ENCODE results near the gene MITF. TPM values are rescaled to one million over a fixed set of nuclear protein-coding genes. Genes with fewer than 3 reads are reported as not detected.

The MITF gene
- total RNA-seq, 6 experiments from 2014 or later = 1.9 to 4.1 (median 3.8) TPM

DNA sequence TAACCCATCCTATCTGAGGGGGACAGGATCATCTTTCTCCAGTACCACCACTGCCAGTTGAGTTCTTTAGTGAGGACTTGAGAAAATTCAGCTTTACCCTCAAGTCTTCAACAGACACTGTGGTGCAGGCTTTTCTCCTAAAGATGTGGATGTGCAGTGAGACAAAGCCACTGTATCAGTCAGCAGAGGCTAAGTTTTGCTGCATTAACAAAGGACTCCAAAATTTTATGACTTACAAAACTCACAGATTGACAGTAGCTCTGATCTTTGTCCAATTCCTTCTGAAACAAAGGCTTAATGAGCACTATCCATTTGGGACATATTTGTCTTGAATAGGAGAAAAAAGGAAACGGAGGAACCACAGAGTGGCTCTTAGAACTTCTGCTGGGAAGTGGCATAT is 87.9 kb downstream of the MITF start:
- no peak for ATAC-seq
- no peaks in the 10 kb centered on the region for H3K27me3 ChIP-seq

DNA sequence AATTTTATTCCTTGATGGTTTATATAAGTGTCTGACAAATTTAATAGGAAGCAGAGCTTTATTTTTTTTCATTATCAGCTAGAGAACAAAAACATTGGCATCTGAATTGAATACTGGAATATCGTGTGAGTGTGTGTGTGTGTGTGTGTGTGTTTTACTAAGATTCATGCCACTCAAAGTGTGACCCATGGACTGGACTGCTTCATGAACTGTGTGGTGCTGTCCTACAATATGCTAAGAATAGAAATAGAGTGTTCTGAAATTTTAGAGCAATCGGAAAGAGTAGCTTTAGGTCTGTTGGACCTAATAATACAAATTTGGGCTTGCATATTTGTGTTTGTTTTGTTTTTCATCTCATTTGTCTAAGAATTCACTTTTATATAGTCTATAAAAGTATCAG is 89.6 kb downstream of the MITF start:
- 46% methylated on average over 2 of the region's 2 CpGs for WGBS (ENCODE audit: insufficient coverage, low coverage, low lambda C conversion rate, missing lambda C conversion rate)
- Histone ChIP-seq H3K9me3 (no peaks in the 10 kb centered on the region), H3K36me3 (no peaks in the 10 kb centered on the region), H3K4me3 (no peak overlapping the region), H3K4me1 (no peaks in the 10 kb centered on the region), H3K27me3 (no peaks in the 10 kb centered on the region), H3K27ac (no peak overlapping the region)
- TF ChIP-seq, protein P1, sequence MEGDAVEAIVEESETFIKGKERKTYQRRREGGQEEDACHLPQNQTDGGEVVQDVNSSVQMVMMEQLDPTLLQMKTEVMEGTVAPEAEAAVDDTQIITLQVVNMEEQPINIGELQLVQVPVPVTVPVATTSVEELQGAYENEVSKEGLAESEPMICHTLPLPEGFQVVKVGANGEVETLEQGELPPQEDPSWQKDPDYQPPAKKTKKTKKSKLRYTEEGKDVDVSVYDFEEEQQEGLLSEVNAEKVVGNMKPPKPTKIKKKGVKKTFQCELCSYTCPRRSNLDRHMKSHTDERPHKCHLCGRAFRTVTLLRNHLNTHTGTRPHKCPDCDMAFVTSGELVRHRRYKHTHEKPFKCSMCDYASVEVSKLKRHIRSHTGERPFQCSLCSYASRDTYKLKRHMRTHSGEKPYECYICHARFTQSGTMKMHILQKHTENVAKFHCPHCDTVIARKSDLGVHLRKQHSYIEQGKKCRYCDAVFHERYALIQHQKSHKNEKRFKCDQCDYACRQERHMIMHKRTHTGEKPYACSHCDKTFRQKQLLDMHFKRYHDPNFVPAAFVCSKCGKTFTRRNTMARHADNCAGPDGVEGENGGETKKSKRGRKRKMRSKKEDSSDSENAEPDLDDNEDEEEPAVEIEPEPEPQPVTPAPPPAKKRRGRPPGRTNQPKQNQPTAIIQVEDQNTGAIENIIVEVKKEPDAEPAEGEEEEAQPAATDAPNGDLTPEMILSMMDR (IDR thresholded peaks at IDR 0.05) = no peak
- TF ChIP-seq POLR2A (IDR thresholded peaks at IDR 0.05) = no peak
- DNase-seq (no peak), ATAC-seq (no peak)
- intact Hi-C loops (cut with DNase I) = no loop called here

More for the DNA sequence above, 87.9 kb downstream of the MITF start:
- Histone ChIP-seq H3K27ac (no peak overlapping the region), H3K9me3 (no peaks in the 10 kb centered on the region), H3K36me3 (no peaks in the 10 kb centered on the region), H3K4me3 (no peak overlapping the region), H3K4me1 (no peaks in the 10 kb centered on the region)
- no peak for TF ChIP-seq POLR2A (IDR thresholded peaks at IDR 0.05)
- TF ChIP-seq, protein P1 (IDR thresholded peaks at IDR 0.05) = no peak
- intact Hi-C loops (cut with DNase I) = no loop called here
- WGBS (ENCODE audit: insufficient coverage, low coverage, low lambda C conversion rate, missing lambda C conversion rate) = 83% methylated on average over 1 of the region's 1 CpG
- DNase-seq = no peak

DNA sequence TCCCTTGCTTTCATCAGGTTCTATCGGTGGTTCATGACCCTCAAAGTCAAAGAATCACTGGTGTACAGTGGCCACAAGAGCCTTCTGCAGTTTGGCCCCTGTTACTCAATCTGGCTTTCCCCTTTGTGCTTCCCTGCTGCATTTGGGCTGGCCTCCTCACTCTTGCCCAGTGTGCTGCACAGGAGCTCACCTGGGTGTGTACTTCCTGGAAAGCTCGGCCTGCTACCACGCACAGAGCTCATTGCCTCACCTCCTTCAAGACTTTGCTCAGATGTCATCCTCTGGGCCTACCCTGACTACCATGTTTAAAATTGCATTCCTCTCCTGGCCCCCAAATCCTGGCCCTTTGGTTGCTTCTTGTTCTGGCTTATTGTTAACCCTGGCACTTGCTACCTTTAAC is 90.9 kb downstream of the MITF start:
- ATAC-seq (no peak), DNase-seq (no peak)
- Histone ChIP-seq H3K4me3 (no peak overlapping the region), H3K4me1 (no peaks in the 10 kb centered on the region), H3K9me3 (no peaks in the 10 kb centered on the region), H3K27me3 (no peaks in the 10 kb centered on the region), H3K27ac (no peak overlapping the region), H3K36me3 (no peaks in the 10 kb centered on the region)
- intact Hi-C loops (cut with DNase I) = no loop called here
- no peak for TF ChIP-seq POLR2A (IDR thresholded peaks at IDR 0.05)
- TF ChIP-seq, protein P1 (IDR thresholded peaks at IDR 0.05) = no peak
- 62% methylated on average over 2 of the region's 3 CpGs for WGBS (ENCODE audit: insufficient coverage, low coverage, low lambda C conversion rate, missing lambda C conversion rate)

DNA sequence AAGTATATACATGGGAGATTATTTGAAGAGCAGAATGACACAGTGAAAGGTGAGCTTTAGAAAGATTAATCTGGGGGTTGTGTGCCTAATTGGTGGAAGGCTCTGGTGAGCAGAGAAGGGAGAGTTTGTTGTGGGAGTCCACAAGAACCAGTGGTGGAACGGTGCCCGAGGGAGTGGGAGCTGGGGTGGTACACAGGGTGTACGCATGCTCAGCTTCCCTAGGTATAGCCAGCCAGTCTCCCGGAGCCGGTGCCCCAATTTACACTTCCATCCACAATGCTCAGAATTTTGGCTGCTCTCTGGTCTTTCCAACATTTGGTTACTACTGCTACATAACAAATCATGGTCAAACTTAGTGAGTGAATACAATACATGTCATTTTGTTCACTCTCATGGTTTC is 92.5 kb downstream of the MITF start:
- DNase-seq = no peak
- no peaks in the 10 kb centered on the region for H3K9me3 ChIP-seq
- TF ChIP-seq POLR2A (IDR thresholded peaks at IDR 0.05) = no peak
- TF ChIP-seq, protein P1 (IDR thresholded peaks at IDR 0.05) = no peak
- intact Hi-C loops (cut with DNase I) = no loop called here
- 95% methylated on average over 3 of the region's 5 CpGs for WGBS (ENCODE audit: insufficient coverage, low coverage, low lambda C conversion rate, missing lambda C conversion rate)
- H3K27ac ChIP-seq = no peak overlapping the region
- no peaks in the 10 kb centered on the region for H3K4me1 ChIP-seq
- H3K4me3 ChIP-seq = no peak overlapping the region
- no peaks in the 10 kb centered on the region for H3K27me3 ChIP-seq
- H3K36me3 ChIP-seq = no peaks in the 10 kb centered on the region
- ATAC-seq = no peak

DNA sequence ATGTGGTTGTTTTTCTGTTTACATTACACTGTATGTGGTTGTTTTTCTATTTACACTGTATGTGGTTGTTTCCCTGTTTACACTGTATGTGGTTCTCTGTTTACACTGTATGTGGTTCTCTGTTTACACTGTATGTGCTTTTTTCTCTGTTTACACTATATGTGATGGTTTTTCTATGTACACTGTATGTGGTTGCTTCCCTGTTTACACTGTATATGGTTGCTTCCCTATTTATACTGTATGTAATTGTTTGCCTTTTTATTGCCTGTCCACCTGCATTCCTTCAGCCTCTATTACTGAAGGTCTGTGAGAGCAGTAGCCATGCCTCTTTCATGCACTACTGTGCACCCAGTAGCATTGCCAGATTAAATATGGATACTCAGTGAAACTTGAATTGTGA is 94.3 kb downstream of the MITF start:
- Histone ChIP-seq H3K36me3 (no peaks in the 10 kb centered on the region), H3K27ac (no peak overlapping the region), H3K27me3 (no peaks in the 10 kb centered on the region), H3K4me3 (no peak overlapping the region), H3K4me1 (no peaks in the 10 kb centered on the region), H3K9me3 (no peaks in the 10 kb centered on the region)
- DNase-seq = no peak
- no peak for TF ChIP-seq POLR2A (IDR thresholded peaks at IDR 0.05)
- TF ChIP-seq, protein P1 (IDR thresholded peaks at IDR 0.05) = no peak
- no peak for ATAC-seq
- intact Hi-C loops (cut with DNase I) = no loop called here

Measured in right lobe of liver (tissue), 6 donors.